C4-2B (cell line): ENCODE data around the gene ANKH.

Experiments
- ZFX ChIP-seq: fragments of 450-650 bp; IDR thresholded peaks from 2 replicates; pipeline ENCODE4 v1.6.1; 2017
- TF ChIP-seq, protein P1 (sequence below): fragments of 450-650 bp; conservative IDR thresholded peaks from 2 replicates; pipeline ENCODE4 v1.5.1; 2017; ENCODE audit warnings: mild to moderate bottlenecking

DNA sequence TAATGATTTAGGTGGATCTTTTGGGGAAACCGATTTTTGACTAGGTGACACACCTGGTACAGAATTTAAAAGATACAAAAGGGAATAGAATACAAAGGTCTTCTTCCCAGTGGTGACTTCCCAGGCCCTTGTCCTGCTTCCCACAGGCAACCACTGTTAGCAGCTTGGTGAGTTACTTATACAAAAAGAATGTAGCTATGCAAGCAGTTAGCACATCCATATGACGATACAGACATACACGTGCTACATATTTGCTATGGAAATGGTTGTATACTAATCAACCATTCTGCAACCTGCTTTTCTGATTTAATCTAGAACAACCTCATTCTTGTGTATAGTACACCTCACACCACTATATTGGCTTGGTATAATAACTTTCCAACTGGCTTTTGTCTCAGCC, 156.1 kb downstream of the ANKH start:
- TF ChIP-seq, protein P1, sequence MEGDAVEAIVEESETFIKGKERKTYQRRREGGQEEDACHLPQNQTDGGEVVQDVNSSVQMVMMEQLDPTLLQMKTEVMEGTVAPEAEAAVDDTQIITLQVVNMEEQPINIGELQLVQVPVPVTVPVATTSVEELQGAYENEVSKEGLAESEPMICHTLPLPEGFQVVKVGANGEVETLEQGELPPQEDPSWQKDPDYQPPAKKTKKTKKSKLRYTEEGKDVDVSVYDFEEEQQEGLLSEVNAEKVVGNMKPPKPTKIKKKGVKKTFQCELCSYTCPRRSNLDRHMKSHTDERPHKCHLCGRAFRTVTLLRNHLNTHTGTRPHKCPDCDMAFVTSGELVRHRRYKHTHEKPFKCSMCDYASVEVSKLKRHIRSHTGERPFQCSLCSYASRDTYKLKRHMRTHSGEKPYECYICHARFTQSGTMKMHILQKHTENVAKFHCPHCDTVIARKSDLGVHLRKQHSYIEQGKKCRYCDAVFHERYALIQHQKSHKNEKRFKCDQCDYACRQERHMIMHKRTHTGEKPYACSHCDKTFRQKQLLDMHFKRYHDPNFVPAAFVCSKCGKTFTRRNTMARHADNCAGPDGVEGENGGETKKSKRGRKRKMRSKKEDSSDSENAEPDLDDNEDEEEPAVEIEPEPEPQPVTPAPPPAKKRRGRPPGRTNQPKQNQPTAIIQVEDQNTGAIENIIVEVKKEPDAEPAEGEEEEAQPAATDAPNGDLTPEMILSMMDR = no peak
- no peak for TF ChIP-seq ZFX
